ENCODE data around the gene ECT2.
"Not testable (repeated sequence)": the region's sequence is repeated elsewhere in the genome, so short reads cannot be mapped to it uniquely, and the experiment has no call there.

GRCh38 chr3:172760416-172760815 lies 9.9 kb downstream of the ECT2 start:
- TF ChIP-seq CTCF, POLR2A (IDR thresholded peaks at IDR 0.05): not testable (repeated sequence)

Measured in transverse colon (tissue), 3 donors.